ENCODE results near the gene TMEM18. TPM values are rescaled to one million over a fixed set of nuclear protein-coding genes. Genes with fewer than 3 reads are reported as not detected.

Gene TMEM18
- total RNA-seq, 4 donors from 2014 or later, result 11.0 to 31.0 (median 14.5) TPM

DNA sequence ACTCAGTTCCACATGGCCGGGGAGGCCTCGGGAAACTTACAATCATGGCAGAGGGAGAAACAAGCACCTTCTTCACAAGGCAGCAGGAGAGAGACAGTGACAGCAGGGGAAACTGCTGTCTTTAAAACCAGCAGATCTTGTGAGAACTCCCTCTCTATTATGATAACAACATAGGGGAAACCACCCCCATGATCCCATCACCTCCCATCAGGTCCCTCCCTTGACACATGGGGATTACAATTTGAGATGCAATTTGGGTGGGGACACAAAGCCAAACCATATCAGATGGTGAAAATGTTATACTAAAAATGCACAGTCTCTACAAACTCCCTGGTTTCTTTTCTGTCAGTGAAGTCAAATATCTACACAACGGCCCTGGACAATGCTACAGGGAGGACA lies 9.2 kb downstream of the TMEM18 start:
- Histone ChIP-seq H3K27me3 (no peaks in the 10 kb centered on the region), H3K27ac (no peak overlapping the region), H3K4me3 (no peak overlapping the region), H3K4me1 (no peaks in the 10 kb centered on the region), H3K9me3 (no peaks in the 10 kb centered on the region), H3K36me3 (peaks cover 0 to 28% (median 13%) of the 10 kb centered on the region in 4 donors)
- in situ Hi-C loops (cut with MboI; ENCODE audit: low pct_ligation_motif_present in 1 of 4, low pct_unique_long_range_greater_than_20kb in 1 of 4, low sequenced_read_pairs in 3 of 4) (no loop called here), intact Hi-C loops (cut with DNase I; ENCODE audit: low total_unique reads) (no loop called here)
- DNase-seq, result no peak
- TF ChIP-seq, protein P1, sequence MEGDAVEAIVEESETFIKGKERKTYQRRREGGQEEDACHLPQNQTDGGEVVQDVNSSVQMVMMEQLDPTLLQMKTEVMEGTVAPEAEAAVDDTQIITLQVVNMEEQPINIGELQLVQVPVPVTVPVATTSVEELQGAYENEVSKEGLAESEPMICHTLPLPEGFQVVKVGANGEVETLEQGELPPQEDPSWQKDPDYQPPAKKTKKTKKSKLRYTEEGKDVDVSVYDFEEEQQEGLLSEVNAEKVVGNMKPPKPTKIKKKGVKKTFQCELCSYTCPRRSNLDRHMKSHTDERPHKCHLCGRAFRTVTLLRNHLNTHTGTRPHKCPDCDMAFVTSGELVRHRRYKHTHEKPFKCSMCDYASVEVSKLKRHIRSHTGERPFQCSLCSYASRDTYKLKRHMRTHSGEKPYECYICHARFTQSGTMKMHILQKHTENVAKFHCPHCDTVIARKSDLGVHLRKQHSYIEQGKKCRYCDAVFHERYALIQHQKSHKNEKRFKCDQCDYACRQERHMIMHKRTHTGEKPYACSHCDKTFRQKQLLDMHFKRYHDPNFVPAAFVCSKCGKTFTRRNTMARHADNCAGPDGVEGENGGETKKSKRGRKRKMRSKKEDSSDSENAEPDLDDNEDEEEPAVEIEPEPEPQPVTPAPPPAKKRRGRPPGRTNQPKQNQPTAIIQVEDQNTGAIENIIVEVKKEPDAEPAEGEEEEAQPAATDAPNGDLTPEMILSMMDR (IDR thresholded peaks at IDR 0.05), result no peak
- no peak for TF ChIP-seq POLR2AphosphoS5 (IDR thresholded peaks at IDR 0.05)
- TF ChIP-seq EP300 (IDR thresholded peaks at IDR 0.05; ENCODE audit: low read depth), result no peak
- no peak for TF ChIP-seq POLR2A (IDR thresholded peaks at IDR 0.05)
- WGBS, 2 donors (ENCODE audit: low coverage in 1 of 2), result 71 to 82% methylated on average over 3 of the region's 3 CpGs

DNA sequence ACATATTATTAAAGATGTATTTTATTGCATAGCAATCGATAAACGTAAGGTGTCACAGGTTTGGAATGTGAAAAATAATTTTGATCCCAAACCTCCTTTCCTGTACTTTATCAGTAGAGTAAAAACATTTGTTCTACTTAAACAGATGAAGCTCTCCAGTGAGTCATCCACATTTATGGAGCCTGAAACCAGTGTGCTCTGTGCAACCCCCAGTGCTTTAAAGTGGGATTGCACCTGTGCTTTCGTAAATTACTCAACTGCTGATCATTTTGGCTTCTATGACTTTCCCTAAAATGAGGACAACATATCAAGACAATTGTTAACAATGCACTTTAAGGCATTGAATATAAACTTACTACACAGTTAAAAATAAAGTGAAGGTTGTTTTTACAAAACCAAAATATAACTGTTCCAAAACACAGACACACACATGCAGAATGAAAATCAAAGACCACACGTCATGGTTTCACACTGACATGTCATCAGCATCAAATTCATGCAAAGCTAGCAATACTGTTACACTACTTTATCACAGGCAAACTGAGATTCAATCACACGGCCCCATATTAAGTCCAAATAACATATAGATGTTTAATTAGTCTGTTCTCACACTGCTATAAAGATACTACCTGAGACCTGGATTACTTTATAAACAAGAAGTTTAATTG lies 9.7 kb downstream of the TMEM18 start:
- no peak overlapping the region for H3K27ac ChIP-seq
- in situ Hi-C loops (cut with MboI; ENCODE audit: low pct_ligation_motif_present in 1 of 4, low pct_unique_long_range_greater_than_20kb in 1 of 4, low sequenced_read_pairs in 3 of 4), result no loop called here
- no peaks in the 10 kb centered on the region for H3K27me3 ChIP-seq
- H3K36me3 ChIP-seq, result peaks cover 0 to 28% (median 13%) of the 10 kb centered on the region in 4 donors
- TF ChIP-seq POLR2A (IDR thresholded peaks at IDR 0.05) (no peak), POLR2AphosphoS5 (IDR thresholded peaks at IDR 0.05) (no peak)
- TF ChIP-seq, protein P1 (IDR thresholded peaks at IDR 0.05), result peak; percentile 38 to 60 (median 51)
- H3K4me3 ChIP-seq, result no peak overlapping the region
- DNase-seq, result no peak
- H3K9me3 ChIP-seq, result no peaks in the 10 kb centered on the region
- 62 to 76% methylated on average over 5 of the region's 5 CpGs for WGBS, 2 donors (ENCODE audit: low coverage in 1 of 2)
- intact Hi-C loops (cut with DNase I; ENCODE audit: low total_unique reads), result no loop called here
- H3K4me1 ChIP-seq, result no peaks in the 10 kb centered on the region

DNA sequence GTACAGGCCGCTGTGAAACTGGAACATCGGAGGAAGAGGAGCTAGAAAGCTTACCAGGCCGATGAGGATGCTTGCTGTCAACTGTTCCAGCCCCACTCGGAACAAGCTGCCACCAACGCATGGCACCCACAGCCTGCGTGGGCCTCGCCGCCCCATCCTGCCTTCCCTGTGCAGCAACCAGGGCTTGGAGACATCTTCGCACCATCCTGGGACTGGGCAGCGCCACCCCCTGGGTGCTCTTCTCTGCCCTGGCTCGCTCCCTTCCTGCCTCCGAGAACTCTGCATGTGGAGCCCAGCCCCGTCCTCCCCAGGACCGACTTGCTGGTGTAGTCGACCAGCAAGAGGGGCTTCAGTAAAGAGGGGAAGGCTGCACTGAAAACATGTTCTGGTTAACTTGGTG lies 10.8 kb downstream of the TMEM18 start:
- peaks cover 0 to 28% (median 12%) of the 10 kb centered on the region in 4 donors for H3K36me3 ChIP-seq
- H3K9me3 ChIP-seq, result no peaks in the 10 kb centered on the region
- no peaks in the 10 kb centered on the region for H3K4me1 ChIP-seq
- no peak overlapping the region for H3K27ac ChIP-seq
- intact Hi-C loops (cut with DNase I; ENCODE audit: low total_unique reads) (no loop called here), in situ Hi-C loops (cut with MboI; ENCODE audit: low pct_ligation_motif_present in 1 of 4, low pct_unique_long_range_greater_than_20kb in 1 of 4, low sequenced_read_pairs in 3 of 4) (no loop called here)
- WGBS, 2 donors (ENCODE audit: low coverage in 1 of 2), result 97% methylated on average over 15 of the region's 15 CpGs; no CpG with 5 or more reads in 1 of the 2 donors
- no peak for TF ChIP-seq POLR2A (IDR thresholded peaks at IDR 0.05)
- no peak for TF ChIP-seq POLR2AphosphoS5 (IDR thresholded peaks at IDR 0.05)
- TF ChIP-seq, protein P1 (IDR thresholded peaks at IDR 0.05), result no peak
- TF ChIP-seq EP300 (IDR thresholded peaks at IDR 0.05; ENCODE audit: low read depth), result no peak
- no peak for DNase-seq
- H3K27me3 ChIP-seq, result no peaks in the 10 kb centered on the region
- H3K4me3 ChIP-seq, result no peak overlapping the region

DNA sequence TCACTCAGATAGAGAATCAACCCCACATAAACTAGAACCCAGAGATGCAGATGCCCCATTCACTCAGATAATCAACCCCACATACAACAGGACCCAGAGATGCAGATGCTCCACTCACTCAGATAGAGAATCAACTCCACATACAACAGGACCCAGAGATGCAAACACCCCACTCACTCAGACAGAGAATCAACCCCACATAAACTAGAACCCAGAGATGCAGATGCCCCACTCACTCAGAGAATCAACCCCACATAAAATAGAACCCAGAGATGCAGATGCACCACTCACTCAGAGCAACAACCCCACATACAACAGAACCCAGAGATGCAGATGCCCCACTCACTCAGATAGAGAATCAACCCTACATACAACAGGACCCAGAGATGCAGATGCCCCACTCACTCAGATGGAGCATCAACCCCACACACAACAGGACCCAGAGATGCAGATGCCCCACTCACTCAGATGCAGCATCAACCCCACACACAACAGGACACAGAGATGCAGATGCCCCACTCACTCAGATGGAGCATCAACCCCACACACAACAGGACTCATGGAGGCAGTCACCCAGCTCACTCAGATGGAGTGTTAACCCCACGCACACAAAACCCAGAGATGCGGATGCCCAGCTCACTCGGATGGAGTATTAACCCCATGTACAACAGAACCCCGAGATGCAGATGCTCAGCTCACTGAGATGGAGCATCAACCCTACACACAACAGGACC lies 11.7 kb downstream of the TMEM18 start:
- 85% methylated on average over 4 of the region's 4 CpGs; no CpG with 5 or more reads in 1 of the 2 donors for WGBS, 2 donors (ENCODE audit: low coverage in 1 of 2)
- intact Hi-C loops (cut with DNase I; ENCODE audit: low total_unique reads), result no loop called here
- TF ChIP-seq, protein P1 (IDR thresholded peaks at IDR 0.05), result no peak
- TF ChIP-seq POLR2A (IDR thresholded peaks at IDR 0.05) (no peak), POLR2AphosphoS5 (IDR thresholded peaks at IDR 0.05) (no peak), EP300 (IDR thresholded peaks at IDR 0.05; ENCODE audit: low read depth) (no peak)
- peaks cover 0 to 28% (median 12%) of the 10 kb centered on the region in 4 donors for H3K36me3 ChIP-seq
- no peaks in the 10 kb centered on the region for H3K4me1 ChIP-seq
- peaks cover 5% of the 10 kb centered on the region for H3K27me3 ChIP-seq
- no peak for DNase-seq
- H3K9me3 ChIP-seq, result no peaks in the 10 kb centered on the region
- in situ Hi-C loops (cut with MboI; ENCODE audit: low pct_ligation_motif_present in 1 of 4, low pct_unique_long_range_greater_than_20kb in 1 of 4, low sequenced_read_pairs in 3 of 4), result no loop called here
- H3K4me3 ChIP-seq, result no peak overlapping the region
- no peak overlapping the region for H3K27ac ChIP-seq

Measured in transverse colon (tissue), 4 donors.